Activated T-cell treated with anti-CD3 and anti-CD28 coated beads, Interleukin-2, amount 50 U/mL, for 4 hours (primary cell): ENCODE data around the gene DMRT3. TPM values are rescaled to one million over a fixed set of nuclear protein-coding genes. Genes with fewer than 3 reads are reported as not detected.

Source experiments
- total RNA-seq, 3 donors: library from RNA; stranded (reverse); gene quantifications; one replicate each; pipeline ENCODE4 v1.2.1, GENCODE V29; 2021

The DMRT3 gene
- total RNA-seq, 3 donors from 2014 or later, result not detected

Other genes with a start within 250 kb of the DMRT3 start
- not detected for gene DMRT1, start 135.0 kb upstream of the DMRT3 start, total RNA-seq
- gene DMRT2, start 73.7 kb downstream of the DMRT3 start, total RNA-seq, result not detected